GM19025 (cell line): ENCODE measurements around the gene RABAC1.

Source experiments
- ATAC-seq: cut with Tn5 transposase; IDR thresholded peaks from one replicate; pipeline ENCODE4 v1.9.1; 2021; ENCODE audit warnings: mild to moderate bottlenecking, low read depth, moderate library complexity; ENCODE audit not compliant: unreplicated experiment

RABAC1 gene

GRCh38 chr19:41990615-41991014 is 31.5 kb upstream of the RABAC1 start:
- ATAC-seq, result no peak

DNA sequence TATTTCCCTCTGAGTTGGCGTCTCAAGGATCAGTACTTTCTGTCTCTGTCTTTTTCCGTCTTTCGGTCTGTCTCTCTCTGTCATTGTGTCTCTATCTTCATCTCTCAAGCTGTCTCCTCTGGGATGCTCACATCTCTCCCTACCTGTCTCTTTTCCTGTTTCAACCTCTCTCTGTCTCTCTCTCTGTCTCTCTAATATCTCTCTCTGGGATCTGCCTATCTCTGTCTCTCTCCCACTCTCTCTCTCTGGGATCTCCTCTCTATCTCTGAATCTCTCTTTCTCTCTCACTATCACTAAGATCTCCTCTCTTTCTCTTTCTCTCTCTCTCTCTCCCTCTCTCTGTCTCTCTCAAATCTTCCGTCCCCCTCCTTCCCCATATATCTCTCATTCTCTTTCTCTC is 30.9 kb upstream of the RABAC1 start:
- no peak for ATAC-seq

DNA sequence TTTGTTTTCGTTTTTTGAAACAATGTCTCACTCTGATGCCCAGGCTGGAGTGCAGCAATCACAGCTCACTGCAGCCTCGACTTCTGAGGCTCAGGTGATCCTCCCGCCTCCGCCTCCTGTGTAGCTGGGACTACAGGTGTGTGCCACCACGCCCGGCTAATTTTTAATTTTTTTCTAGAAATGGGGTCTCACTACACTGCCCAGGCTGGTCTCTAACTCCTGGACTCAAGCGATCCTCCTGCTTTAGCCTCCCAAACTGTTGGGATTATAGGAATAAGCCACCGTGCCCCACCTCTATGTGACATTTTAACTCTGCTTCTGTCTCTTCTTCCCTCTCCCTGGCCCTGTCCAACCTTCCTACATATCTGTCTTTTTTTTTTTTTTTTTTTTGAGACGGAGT is 29.8 kb upstream of the RABAC1 start:
- ATAC-seq, result no peak

GRCh38 chr19:41987141-41987860 is 28.2 kb upstream of the RABAC1 start:
- ATAC-seq, result no peak

GRCh38 chr19:41984961-41985360 is 25.8 kb upstream of the RABAC1 start:
- no peak for ATAC-seq

- no peak for ATAC-seq
Measured at GRCh38 chr19:41981724-41982123, 22.6 kb upstream of the RABAC1 start.

- no peak for ATAC-seq
Measured at GRCh38 chr19:41978470-41978869, 19.3 kb upstream of the RABAC1 start.

DNA sequence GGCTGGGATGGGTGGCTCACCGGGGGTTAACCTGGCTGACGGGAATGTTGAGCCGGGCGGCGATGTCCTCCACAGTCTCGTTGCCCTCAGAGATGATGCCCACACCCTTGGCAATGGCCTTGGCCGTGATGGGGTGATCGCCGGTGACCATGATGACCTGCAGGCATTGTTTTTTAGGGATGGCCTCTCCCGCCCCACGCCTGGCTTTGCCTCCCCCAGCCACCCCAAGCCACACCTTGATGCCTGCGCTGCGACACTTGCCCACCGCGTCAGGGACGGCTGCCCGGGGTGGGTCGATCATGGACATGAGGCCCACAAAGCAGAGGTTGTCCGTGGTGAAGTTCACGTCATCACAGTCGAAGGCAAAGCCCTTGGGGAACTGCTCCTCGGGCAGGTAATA is 18.8 kb upstream of the RABAC1 start:
- ATAC-seq, result no peak

DNA sequence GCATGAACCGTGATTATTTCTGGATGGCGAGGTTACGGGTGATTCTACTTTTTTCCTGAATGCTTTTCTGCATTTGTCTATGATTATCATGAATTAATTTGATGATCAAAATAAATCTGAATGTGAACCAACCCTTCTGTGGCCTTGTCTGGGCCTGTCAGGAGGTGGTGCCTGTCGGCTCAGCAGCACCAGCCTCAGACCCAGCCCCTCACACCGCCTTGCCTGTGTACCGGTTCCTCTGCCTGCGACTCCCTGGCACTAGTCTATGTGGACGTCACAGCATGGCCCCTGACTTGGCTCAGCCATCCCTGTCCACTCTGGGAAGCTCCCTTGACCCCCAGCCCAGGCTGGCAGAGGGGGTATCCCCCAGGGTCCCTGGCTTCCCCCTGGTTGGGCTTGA is 15.5 kb upstream of the RABAC1 start:
- no peak for ATAC-seq

DNA sequence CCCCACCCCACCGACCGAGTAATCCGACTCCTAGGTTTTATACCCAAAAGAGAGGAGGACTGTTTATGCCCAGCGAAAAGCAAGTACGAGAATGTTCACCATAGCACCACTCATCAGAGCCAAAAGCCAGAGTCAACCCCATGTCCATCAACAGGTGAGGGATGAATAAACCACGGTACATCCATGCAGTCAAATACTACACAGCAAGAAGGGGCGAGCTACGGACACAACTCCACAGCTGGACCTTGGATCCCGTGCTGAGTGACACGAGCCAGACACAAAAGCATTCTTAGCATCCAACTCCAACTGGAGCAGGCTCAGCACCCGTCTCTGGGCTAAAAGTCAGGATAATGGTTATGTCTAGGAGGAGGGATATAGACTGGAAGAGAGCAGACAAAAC is 12.2 kb upstream of the RABAC1 start:
- no peak for ATAC-seq

DNA sequence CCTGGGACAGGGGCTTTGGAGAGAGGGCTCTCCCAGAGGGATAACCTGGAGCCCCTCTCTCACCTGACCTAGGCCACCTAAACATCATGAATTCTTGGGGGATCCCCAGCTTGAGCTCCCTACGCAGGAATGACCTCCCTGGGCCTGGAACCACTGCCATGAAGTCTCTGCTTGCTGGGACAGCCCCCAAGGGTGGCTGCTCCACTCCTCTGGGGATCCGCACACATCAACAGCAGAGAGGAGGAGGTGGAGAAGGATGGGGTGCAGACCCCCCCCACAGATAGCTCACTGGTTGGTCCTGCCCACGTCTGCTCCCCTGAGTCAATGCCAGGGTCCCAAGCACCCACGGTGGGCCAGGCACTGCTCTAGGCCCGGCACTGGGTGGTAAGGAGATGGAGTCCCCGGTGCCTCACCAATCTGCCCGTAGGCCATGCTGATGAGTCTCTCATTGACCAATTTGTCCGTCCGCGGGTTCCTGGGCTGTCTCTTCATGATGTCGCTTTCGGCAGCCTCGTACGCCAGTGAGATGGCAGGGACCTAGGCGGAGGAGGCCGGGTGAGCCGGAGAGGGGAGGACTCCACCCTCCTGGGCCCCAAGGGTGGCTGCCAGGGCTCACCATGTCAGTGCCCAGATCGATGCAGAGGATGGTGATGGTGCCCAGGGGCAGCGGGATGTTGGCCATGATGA is 10.8 kb upstream of the RABAC1 start:
- ATAC-seq, result no peak

DNA sequence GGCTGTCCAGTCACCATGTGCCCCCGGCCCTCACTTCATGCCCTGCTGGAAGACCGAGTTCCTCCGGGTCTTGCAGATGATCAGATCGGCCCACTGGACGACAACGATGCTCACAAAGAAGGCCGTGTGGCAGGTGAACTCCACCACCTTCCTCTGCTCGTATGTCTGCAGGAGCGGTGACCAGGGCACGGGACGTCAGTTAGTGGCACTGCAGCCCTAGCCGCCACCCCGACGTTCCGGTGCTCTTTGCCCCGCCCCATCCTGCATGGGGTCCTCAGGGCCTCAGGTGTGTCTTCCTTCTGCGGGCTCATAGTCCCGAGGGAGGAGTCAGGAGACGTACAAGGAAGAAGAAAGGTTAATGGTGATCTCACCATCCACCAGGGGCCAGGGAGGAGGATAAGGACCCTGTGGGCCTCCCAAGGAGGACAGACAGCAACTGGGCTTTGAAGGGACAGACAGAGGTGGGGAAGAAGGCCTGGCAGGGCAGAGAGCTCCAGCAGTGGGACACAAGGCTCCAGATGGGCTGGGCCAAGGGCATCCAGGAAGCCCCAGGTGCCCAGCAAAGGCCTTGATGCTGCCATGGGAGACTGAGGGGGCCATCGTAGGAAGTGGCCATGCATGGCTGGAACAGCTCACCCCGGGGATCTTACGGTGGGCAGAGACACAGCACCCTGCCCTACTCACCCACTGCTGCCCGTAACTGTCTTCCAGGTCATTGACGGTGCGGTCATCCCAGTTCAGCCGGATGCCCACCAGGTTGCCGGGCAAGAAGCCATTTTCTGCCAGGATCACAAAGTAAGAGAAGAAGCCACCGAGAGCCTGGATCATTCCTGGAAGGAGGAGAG is 9.9 kb upstream of the RABAC1 start:
- ATAC-seq, result no peak

DNA sequence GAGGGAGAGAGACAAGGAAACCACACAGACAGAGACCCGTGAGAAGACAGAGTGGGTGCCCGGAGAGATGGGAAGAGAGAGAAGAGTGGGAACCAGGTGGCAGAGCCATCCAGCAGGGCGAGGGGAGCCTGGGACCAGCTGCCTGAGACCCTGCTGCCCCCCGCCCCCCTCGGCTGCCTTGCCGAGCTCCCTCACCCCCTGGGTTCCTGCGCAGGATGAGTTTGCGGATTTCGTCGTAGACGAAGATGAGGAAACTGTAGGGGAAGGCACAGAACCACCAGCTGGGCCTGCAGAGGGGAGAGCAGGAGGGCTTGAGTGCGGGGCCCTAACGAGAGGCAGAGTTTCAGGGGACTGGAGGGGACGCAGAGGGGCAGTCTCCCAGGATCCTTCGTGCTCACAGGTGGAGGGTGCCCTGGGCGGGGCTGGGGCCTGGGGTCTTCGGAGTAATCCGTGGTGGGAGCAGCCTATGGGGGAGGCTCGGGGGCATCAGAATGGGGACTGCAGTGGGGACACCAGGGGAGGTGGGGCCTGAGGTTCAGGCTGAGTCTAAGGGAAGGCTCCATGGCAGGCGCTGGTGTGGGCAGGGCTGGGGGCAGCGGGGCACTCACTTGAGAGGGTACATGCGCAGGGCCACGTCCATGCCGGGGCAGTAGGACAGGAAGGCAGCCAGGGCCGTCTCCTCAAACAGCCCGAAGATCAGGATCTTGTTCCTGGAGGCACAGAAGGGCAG is 8.1 kb upstream of the RABAC1 start:
- no peak for ATAC-seq

GRCh38 chr19:41965106-41965505 is 6.0 kb upstream of the RABAC1 start:
- ATAC-seq, result no peak

- no peak for ATAC-seq
Measured at GRCh38 chr19:41960973-41961372, 1.9 kb upstream of the RABAC1 start.

- ATAC-seq, result no peak
Measured at GRCh38 chr19:41958367-41959055, 610 bp downstream of the RABAC1 start.

DNA sequence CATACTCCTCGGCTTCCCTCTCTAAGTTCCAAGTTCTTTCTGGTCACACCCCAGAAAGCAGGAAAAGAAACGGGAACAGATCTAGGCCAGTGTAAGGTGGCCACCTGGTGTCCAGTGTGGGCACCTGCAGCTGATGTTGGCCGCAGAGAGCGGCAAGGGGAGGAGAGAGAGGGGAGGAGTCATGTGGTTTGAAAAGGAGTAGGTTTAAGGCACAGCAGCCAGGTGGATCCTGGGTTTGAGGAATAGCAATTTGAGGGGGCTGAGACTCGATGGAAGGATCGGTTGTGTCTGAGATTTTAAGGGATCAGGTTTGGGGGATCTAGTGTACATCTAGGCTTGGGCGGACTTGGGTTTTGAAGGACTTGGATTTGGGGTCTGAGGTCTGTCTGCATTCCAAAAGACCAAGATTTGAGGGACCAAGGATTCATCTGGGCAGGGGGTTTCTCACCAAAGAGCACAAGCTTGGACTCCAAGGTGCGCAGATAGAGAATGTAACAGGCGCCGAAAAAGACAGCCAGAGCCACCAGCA is 1.2 kb downstream of the RABAC1 start:
- ATAC-seq, result no peak

DNA sequence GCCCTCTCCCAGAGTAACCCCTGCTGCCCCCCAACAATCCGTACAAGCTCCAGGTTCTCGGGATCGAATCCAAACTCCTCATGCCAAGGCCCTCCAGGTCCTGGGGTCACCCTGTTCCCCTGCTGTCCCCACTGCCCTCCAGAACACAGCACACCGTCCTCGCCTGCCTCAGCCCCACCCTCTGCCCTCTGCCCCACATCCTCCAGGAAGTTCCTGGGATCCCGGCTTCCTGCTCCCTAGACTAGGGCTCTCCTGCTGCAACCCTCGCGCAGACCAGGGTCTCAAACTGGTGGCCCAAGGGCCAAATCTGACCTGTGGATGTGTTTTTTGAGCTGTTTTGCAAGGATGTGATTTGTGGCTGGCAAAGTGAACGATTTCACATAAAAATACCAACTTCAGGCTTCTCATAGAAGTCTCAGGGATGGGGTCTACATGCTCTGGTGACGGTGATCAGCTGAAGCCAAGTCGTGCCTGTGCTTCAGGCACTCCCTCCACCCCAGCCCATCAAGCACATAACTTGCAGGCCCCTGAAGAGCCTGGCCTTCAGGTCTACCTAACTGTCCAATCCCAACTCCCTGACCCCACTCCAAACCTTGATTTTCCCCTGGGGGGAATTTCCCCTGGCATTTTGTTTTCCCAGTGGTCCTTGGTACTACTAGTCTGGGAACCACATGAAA is 1.8 kb downstream of the RABAC1 start:
- ATAC-seq, result no peak

DNA sequence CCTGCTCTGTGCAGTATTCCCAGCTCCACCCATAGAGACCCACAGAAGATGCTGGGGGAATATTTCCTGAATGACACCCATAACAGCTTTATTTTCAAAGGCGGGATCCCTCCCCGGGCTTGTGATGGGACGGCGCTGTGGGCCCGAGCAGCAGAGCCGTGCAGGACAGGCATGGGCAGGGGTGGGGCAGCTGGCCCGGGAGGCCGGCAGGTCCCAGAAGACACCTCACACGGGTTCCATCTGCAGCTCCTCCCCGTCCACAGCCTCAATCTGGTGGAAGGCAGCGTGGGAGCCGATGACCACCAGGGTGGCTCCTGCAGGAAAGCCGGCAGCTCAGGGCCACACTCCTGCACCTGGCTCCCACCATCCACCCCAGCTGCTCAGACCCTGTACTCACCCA is 2.5 kb downstream of the RABAC1 start:
- no peak for ATAC-seq
